HG02852 (cell line): ENCODE results near the gene MRPL28.
"Not testable (repeated sequence)": the region's sequence is repeated elsewhere in the genome, so short reads cannot be mapped to it uniquely, and the experiment has no call there.

Experiments used
- ATAC-seq: cut with Tn5 transposase; IDR thresholded peaks from one replicate; pipeline ENCODE4 v1.9.1; 2021; ENCODE audit warnings: mild to moderate bottlenecking, moderate library complexity; ENCODE audit not compliant: unreplicated experiment

Gene MRPL28

GRCh38 chr16:360698-361336 lies 9.5 kb downstream of the MRPL28 start:
- no peak for ATAC-seq

- ATAC-seq, result no peak
These were observed 10.3 kb downstream of the MRPL28 start for GRCh38 chr16:359871-360697.

GRCh38 chr16:359067-359763 lies 11.1 kb downstream of the MRPL28 start:
- ATAC-seq, result no peak

GRCh38 chr16:356741-357140 lies 13.6 kb downstream of the MRPL28 start:
- ATAC-seq, result no peak

- no peak for ATAC-seq
These were observed 15.3 kb downstream of the MRPL28 start for GRCh38 chr16:354971-355461.

GRCh38 chr16:354291-354881 lies 16.0 kb downstream of the MRPL28 start:
- ATAC-seq, result no peak

- ATAC-seq, result no peak
These were observed 16.7 kb downstream of the MRPL28 start for GRCh38 chr16:353404-354290.

GRCh38 chr16:352547-353403 lies 17.6 kb downstream of the MRPL28 start, which contains the start of gene AXIN1:
Gene AXIN1, minus strand, starts transcription at chr16:352723. Its CDS starts 5,698 bp downstream, at chr16:347025.
- ATAC-seq, result peak; percentile 64

- peak; percentile 30 for ATAC-seq
These were observed 18.4 kb downstream of the MRPL28 start for GRCh38 chr16:351804-352520.

GRCh38 chr16:350203-350602 lies 20.1 kb downstream of the MRPL28 start:
- no peak for ATAC-seq

- no peak for ATAC-seq
These were observed 21.1 kb downstream of the MRPL28 start for GRCh38 chr16:349211-349610.

- ATAC-seq, result not testable (repeated sequence)
These were observed 21.8 kb downstream of the MRPL28 start for GRCh38 chr16:348495-348894.

- ATAC-seq, result no peak
These were observed 23.1 kb downstream of the MRPL28 start for GRCh38 chr16:347203-347602.

- ATAC-seq, result no peak
These were observed 23.8 kb downstream of the MRPL28 start for GRCh38 chr16:346587-346986.

- ATAC-seq, result no peak
These were observed 24.6 kb downstream of the MRPL28 start for GRCh38 chr16:345772-346171.

GRCh38 chr16:342455-343213 lies 27.7 kb downstream of the MRPL28 start:
- no peak for ATAC-seq

GRCh38 chr16:341974-342336 lies 28.4 kb downstream of the MRPL28 start:
- ATAC-seq, result not testable (repeated sequence)
